ENCODE results near the gene NLGN1. TPM values are rescaled to one million over a fixed set of nuclear protein-coding genes. Genes with fewer than 3 reads are reported as not detected.

NLGN1 gene
- total RNA-seq, 2 experiments from 2014 or later = not detected

GRCh38 chr3:173750591-173750990 is 353.0 kb downstream of the NLGN1 start:
- Mint-ChIP-seq H3K4me1 (no peaks in the 10 kb centered on the region), H3K4me3 (no peak overlapping the region), H3K27ac (no peak overlapping the region), H3K27me3 (no peaks in the 10 kb centered on the region), H3K36me3 (no peaks in the 10 kb centered on the region), H3K9me3 (no peaks in the 10 kb centered on the region)
- no peak for DNase-seq

DNA sequence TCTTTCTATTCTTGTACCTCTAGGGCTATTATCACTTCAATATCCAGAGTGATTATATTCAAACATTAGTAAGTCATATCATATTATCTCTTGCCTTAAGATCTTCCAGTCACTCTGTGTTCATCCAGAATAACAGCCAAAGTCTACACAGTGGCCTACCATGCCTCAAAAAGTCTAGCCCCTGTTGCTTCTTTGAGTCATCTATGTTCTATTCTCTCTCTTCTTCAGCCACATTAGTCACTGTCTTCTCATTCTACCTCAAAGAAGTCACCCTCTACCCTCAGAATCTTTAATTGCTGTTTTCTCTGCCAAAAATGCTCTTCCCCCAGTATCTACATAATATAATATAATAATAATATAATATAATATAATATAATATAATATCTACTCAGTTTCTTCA is 356.0 kb downstream of the NLGN1 start:
- DNase-seq = no peak
- Mint-ChIP-seq H3K4me1 (no peaks in the 10 kb centered on the region), H3K4me3 (no peak overlapping the region), H3K27ac (no peak overlapping the region), H3K36me3 (no peaks in the 10 kb centered on the region), H3K27me3 (no peaks in the 10 kb centered on the region), H3K9me3 (no peaks in the 10 kb centered on the region)

GRCh38 chr3:173755161-173755560 is 357.6 kb downstream of the NLGN1 start:
- Mint-ChIP-seq H3K4me1 (no peaks in the 10 kb centered on the region), H3K9me3 (no peaks in the 10 kb centered on the region), H3K36me3 (no peaks in the 10 kb centered on the region), H3K4me3 (no peak overlapping the region), H3K27ac (no peak overlapping the region), H3K27me3 (no peaks in the 10 kb centered on the region)
- DNase-seq = no peak

GRCh38 chr3:173761161-173761560 is 363.6 kb downstream of the NLGN1 start:
- Mint-ChIP-seq H3K9me3 (no peaks in the 10 kb centered on the region), H3K4me3 (no peak overlapping the region), H3K4me1 (no peaks in the 10 kb centered on the region), H3K27me3 (peaks cover under 1% of the 10 kb centered on the region), H3K36me3 (no peaks in the 10 kb centered on the region), H3K27ac (no peak overlapping the region)
- no peak for DNase-seq

DNA sequence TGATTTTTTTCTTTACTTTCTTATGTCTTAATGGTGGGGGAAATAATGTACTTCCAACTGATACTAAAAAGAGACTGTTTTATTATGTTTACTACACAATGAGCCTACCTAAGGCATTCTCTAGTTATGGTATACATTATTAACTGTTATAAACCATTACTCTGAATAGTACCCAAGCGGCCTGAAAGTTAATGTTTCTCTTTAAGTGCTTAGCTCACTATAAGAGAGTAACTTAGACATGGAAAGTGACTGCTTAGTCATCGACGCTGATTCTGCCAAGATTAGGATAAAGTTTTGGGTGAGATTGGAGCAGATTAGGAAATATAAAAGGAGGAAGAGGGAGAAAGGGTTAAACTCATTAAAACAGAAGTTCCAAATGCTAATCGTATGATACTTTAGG is 365.0 kb downstream of the NLGN1 start:
- H3K4me1 Mint-ChIP-seq = no peaks in the 10 kb centered on the region
- H3K4me3 Mint-ChIP-seq = no peak overlapping the region
- no peaks in the 10 kb centered on the region for H3K36me3 Mint-ChIP-seq
- H3K27ac Mint-ChIP-seq = no peak overlapping the region
- H3K27me3 Mint-ChIP-seq = peaks cover 3% of the 10 kb centered on the region
- H3K9me3 Mint-ChIP-seq = peaks cover 2% of the 10 kb centered on the region
- no peak for DNase-seq

DNA sequence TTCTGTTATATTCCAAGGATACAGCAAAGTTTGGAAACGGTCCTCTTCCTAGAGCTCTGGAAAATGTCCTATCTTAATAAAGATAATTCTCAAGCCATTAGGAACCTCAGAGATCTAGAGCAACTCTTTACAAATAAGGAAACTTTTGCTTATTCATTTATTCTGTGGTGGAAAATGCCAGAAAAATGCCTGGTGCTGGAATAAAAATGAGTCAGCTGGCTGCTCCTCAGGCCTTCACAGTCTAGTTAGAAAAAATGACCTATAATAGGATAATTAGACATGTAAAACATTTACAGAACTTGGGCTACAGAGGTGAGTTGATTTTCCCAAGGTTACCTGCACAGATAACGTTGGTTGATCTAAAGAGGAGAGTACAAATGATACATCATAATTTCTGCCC is 372.5 kb downstream of the NLGN1 start:
- Mint-ChIP-seq H3K27ac (no peak overlapping the region), H3K36me3 (no peaks in the 10 kb centered on the region), H3K9me3 (peaks cover 2% of the 10 kb centered on the region), H3K4me1 (no peaks in the 10 kb centered on the region), H3K4me3 (no peak overlapping the region), H3K27me3 (peaks cover 3% of the 10 kb centered on the region)
- no peak for DNase-seq

- DNase-seq = no peak
- no peaks in the 10 kb centered on the region for H3K4me1 Mint-ChIP-seq
- no peaks in the 10 kb centered on the region for H3K36me3 Mint-ChIP-seq
- H3K27ac Mint-ChIP-seq = no peak overlapping the region
- no peak overlapping the region for H3K4me3 Mint-ChIP-seq
- H3K27me3 Mint-ChIP-seq = peaks cover 3% of the 10 kb centered on the region
- peaks cover 2% of the 10 kb centered on the region for H3K9me3 Mint-ChIP-seq
Observed at GRCh38 chr3:173770796-173771573, 373.4 kb downstream of the NLGN1 start.

GRCh38 chr3:173773800-173774199 is 376.3 kb downstream of the NLGN1 start:
- Mint-ChIP-seq H3K9me3 (no peaks in the 10 kb centered on the region), H3K27me3 (no peaks in the 10 kb centered on the region), H3K36me3 (no peaks in the 10 kb centered on the region), H3K27ac (no peak overlapping the region), H3K4me3 (no peak overlapping the region), H3K4me1 (no peaks in the 10 kb centered on the region)
- DNase-seq = no peak

- Mint-ChIP-seq H3K36me3 (no peaks in the 10 kb centered on the region), H3K27me3 (no peaks in the 10 kb centered on the region), H3K4me1 (no peaks in the 10 kb centered on the region), H3K9me3 (no peaks in the 10 kb centered on the region), H3K27ac (no peak overlapping the region), H3K4me3 (no peak overlapping the region)
- no peak for DNase-seq
Observed at GRCh38 chr3:173774294-173774693, 376.8 kb downstream of the NLGN1 start.

DNA sequence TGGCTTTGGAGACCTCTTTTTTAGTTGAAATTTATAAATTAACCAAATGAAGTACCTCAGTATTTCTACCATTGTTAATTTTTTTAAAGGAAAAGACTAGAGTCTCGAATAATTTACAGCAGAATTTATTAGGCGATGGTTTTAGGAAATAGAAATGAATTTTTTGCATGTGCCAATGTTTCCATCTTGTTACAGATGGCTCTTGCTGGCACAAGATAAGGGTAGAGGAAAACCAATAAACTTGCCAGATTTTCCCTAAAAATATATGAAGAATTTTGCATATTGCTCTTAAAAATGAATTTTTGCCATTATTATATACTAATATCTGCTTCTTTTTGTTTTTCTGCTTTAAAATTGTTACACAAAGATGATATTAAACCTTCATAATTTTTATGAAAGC is 380.7 kb downstream of the NLGN1 start:
- H3K9me3 Mint-ChIP-seq = no peaks in the 10 kb centered on the region

DNA sequence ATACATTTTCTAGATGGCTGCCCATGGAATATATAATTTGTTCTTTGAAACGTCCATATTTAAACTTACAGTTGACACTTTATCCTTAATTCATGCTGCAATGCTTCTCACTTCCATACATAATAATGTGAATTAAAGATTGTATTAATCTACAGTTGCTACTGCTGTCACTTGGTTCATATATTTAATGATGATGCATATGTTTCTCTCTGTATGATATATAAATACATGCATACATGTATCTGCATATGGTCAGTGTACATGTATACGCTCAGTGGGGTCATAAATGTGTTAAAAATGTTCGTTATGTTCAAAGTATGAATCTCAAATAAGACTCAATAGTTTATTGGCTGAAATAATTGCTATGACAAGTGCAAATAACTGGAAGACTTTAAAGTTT is 382.5 kb downstream of the NLGN1 start:
- H3K27ac Mint-ChIP-seq = no peak overlapping the region
- no peak for DNase-seq
- no peak overlapping the region for H3K4me3 Mint-ChIP-seq
- H3K9me3 Mint-ChIP-seq = no peaks in the 10 kb centered on the region
- no peaks in the 10 kb centered on the region for H3K4me1 Mint-ChIP-seq
- no peaks in the 10 kb centered on the region for H3K36me3 Mint-ChIP-seq
- H3K27me3 Mint-ChIP-seq = no peaks in the 10 kb centered on the region

More for the DNA sequence above, 380.7 kb downstream of the NLGN1 start:
- Mint-ChIP-seq H3K27me3 (no peaks in the 10 kb centered on the region), H3K36me3 (no peaks in the 10 kb centered on the region), H3K4me1 (no peaks in the 10 kb centered on the region), H3K4me3 (no peak overlapping the region), H3K27ac (no peak overlapping the region)
- DNase-seq = no peak

- Mint-ChIP-seq H3K4me1 (no peaks in the 10 kb centered on the region), H3K4me3 (no peak overlapping the region), H3K9me3 (peaks cover 2% of the 10 kb centered on the region), H3K27me3 (no peaks in the 10 kb centered on the region), H3K27ac (no peak overlapping the region), H3K36me3 (no peaks in the 10 kb centered on the region)
- DNase-seq = no peak
Observed at GRCh38 chr3:173785004-173785403, 387.5 kb downstream of the NLGN1 start.

DNA sequence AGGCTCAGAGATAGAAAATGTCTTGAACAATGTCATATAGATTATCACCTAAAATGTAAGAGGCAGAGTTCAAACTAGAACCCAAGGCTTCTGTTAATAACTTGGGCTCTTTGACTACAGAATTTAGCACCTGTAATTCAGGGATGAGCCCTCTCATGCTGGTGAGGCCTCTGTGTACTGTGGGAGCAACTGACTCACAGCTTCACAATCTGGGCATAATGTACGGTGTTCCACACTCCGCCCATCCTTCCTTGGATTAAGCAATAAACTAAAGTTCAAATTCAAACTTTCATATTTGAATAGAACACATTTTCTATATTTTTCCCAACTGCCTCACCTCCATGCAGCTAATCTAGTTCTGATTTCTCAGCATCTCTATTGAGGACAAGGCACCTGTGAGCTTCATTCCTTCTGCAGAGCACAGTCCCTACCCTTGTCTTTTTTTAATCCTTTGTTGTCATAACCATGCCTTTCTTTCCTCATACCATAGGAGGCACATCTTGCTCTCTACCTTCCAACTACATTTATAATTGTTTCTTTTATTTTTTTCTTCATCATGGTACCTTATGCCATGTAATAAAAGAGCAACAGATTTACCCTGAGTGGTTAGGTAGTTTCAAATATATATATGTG is 392.1 kb downstream of the NLGN1 start:
- no peak for DNase-seq
- peaks cover 4% of the 10 kb centered on the region for H3K9me3 Mint-ChIP-seq
- H3K4me1 Mint-ChIP-seq = no peaks in the 10 kb centered on the region
- no peaks in the 10 kb centered on the region for H3K27me3 Mint-ChIP-seq
- H3K27ac Mint-ChIP-seq = no peak overlapping the region
- no peak overlapping the region for H3K4me3 Mint-ChIP-seq
- no peaks in the 10 kb centered on the region for H3K36me3 Mint-ChIP-seq

- Mint-ChIP-seq H3K4me3 (no peak overlapping the region), H3K36me3 (no peaks in the 10 kb centered on the region), H3K9me3 (peaks cover 2% of the 10 kb centered on the region), H3K27me3 (no peaks in the 10 kb centered on the region), H3K27ac (no peak overlapping the region), H3K4me1 (no peaks in the 10 kb centered on the region)
- DNase-seq = no peak
Observed at GRCh38 chr3:173793963-173794362, 396.4 kb downstream of the NLGN1 start.

GRCh38 chr3:173796405-173796804 is 398.9 kb downstream of the NLGN1 start:
- Mint-ChIP-seq H3K27ac (no peak overlapping the region), H3K4me1 (no peaks in the 10 kb centered on the region), H3K9me3 (peaks cover 5% of the 10 kb centered on the region), H3K36me3 (no peaks in the 10 kb centered on the region), H3K4me3 (no peak overlapping the region), H3K27me3 (no peaks in the 10 kb centered on the region)
- no peak for DNase-seq

- Mint-ChIP-seq H3K27me3 (no peaks in the 10 kb centered on the region), H3K4me1 (no peaks in the 10 kb centered on the region), H3K9me3 (peaks cover 5% of the 10 kb centered on the region), H3K27ac (no peak overlapping the region), H3K36me3 (no peaks in the 10 kb centered on the region), H3K4me3 (no peak overlapping the region)
- no peak for DNase-seq
Observed at GRCh38 chr3:173796890-173797289, 399.3 kb downstream of the NLGN1 start.
